K562 (cell line): Measurements from ENCODE around the gene FBN3. TPM values are rescaled to one million over a fixed set of nuclear protein-coding genes. Genes with fewer than 3 reads are reported as not detected.
A peak's percentile ranks its signal among the peaks of the same experiment; 100 is the strongest.

Source experiments
- ATAC-seq: fragments of 200-7000 bp; cut with Tn5 transposase; 3 replicates; pipeline ENCODE4 v1.9.1; 2020; ENCODE audit warnings: moderate library complexity
- BruUV-seq: library from RNA; stranded (reverse); fragments of 400-500 nt; replicated peaks from 2 replicates; lab custom pipeline; 2021; lab: Mats Ljungman, UMichigan
- CTCF ChIA-PET: fragments of 300-600 bp; formaldehyde crosslinking; extraction: SDS; loops from one replicate; lab custom pipeline; 2021; ENCODE audit warnings: low intra/inter-chr PET ratio; lab: Yijun Ruan, JAX
- POLR2A ChIA-PET: fragments of 300-600, 350-650 bp; sonication (Branson Sonifier 250); formaldehyde crosslinking; extraction: SDS; loops from one replicate; lab custom pipeline; 2021; ENCODE audit warnings: antibody characterized with exemption, inconsistent platforms; lab: Yijun Ruan, JAX
- DNase-seq, 4 experiments: peaks; one replicate each; pipeline versions ENCODE4 v3.0.0 to v3.0.0-alpha.2; 2011 to 2018; ENCODE audit warnings: low spot score in 3 of 4, mixed read lengths in 3 of 4; ENCODE audit errors: extremely low read depth in 1 of 4
- FAIRE-seq: peaks from 2 replicates; lab custom pipeline; 2011; peaks lifted over from hg19 to GRCh38; lab: Jason Lieb, UNC
- H2AFZ ChIP-seq: 2 replicates; pipeline ENCODE4 v1.6.0; 2011; ENCODE audit warnings: low read depth, low read length, control low read depth, inconsistent platforms
- H3K27ac ChIP-seq: fragments of 200-600 bp; 3 replicates; pipeline ENCODE4 v1.8.0; 2011; ENCODE audit warnings: low read depth, mild to moderate bottlenecking, control low read depth, inconsistent platforms, low read length, moderate library complexity, mixed read lengths; ENCODE audit errors: extremely low read depth
- H3K27me3 ChIP-seq, 2 experiments: fragments of 300-600 bp in 1 of 2; 2 replicates in 1 of 2; 3 replicates in 1 of 2; pipeline versions ENCODE4 v1.6.0 to v1.8.0; 2011; ENCODE audit warnings: inconsistent platforms in 2 of 2, low read length in 2 of 2, mild to moderate bottlenecking in 1 of 2, mixed read lengths in 1 of 2, moderate library complexity in 1 of 2; ENCODE audit not compliant: control insufficient read depth in 2 of 2, insufficient read depth in 2 of 2
- H3K36me3 ChIP-seq: fragments of 300-600 bp; 3 replicates; pipeline ENCODE4 v1.8.0; 2011; ENCODE audit warnings: mild to moderate bottlenecking, low read length, inconsistent platforms; ENCODE audit not compliant: control insufficient read depth, insufficient read depth
- H3K4me1 ChIP-seq, 2 experiments: fragments of 200-600 bp in 1 of 2; replicated peaks in 1 of 2; 2 replicates in 1 of 2; 3 replicates in 1 of 2; pipeline versions ENCODE4 v1.5.1 to v1.8.0; 2011; ENCODE audit warnings: inconsistent platforms in 2 of 2, low read length in 2 of 2, mild to moderate bottlenecking in 1 of 2, mixed read lengths in 1 of 2, moderate library complexity in 1 of 2; ENCODE audit not compliant: control insufficient read depth in 2 of 2, insufficient read depth in 2 of 2
- H3K4me2 ChIP-seq: 2 replicates; pipeline ENCODE4 v1.6.1; 2011; ENCODE audit warnings: low read length, control low read depth, inconsistent platforms, mixed read lengths; ENCODE audit not compliant: insufficient read depth
- H3K4me3 ChIP-seq: fragments of 200-600 bp; sonication (generic), shearing (Covaris generic); 2 replicates; pipeline ENCODE4 v1.5.1; 2016; ENCODE audit warnings: control low read depth, inconsistent platforms
- H3K79me2 ChIP-seq: fragments of 200-600 bp; 3 replicates; pipeline ENCODE4 v1.8.0; 2011; ENCODE audit warnings: low read length, inconsistent platforms; ENCODE audit not compliant: control insufficient read depth, insufficient read depth
- H3K9ac ChIP-seq, 2 experiments: 2 replicates each; pipeline versions ENCODE4 v1.6.0 to v1.6.1; 2011; ENCODE audit warnings: low read depth in 2 of 2, low read length in 2 of 2, control low read depth in 1 of 2, inconsistent platforms in 1 of 2, mild to moderate bottlenecking in 1 of 2, mixed read lengths in 1 of 2; ENCODE audit not compliant: insufficient read depth in 1 of 2
- H3K9me1 ChIP-seq: one replicate; pipeline ENCODE4 v1.6.0; 2011; ENCODE audit warnings: inconsistent platforms, mild to moderate bottlenecking, low read length, moderate library complexity; ENCODE audit not compliant: control insufficient read depth, insufficient read depth
- H3K9me3 ChIP-seq: replicated peaks from 2 replicates; pipeline ENCODE4 v1.5.1; 2011; ENCODE audit warnings: low read depth, low read length, inconsistent platforms; ENCODE audit not compliant: control insufficient read depth, insufficient read depth
- H4K20me1 ChIP-seq: replicated peaks from 2 replicates; pipeline ENCODE4 v1.6.1; 2011; ENCODE audit warnings: low read length, inconsistent platforms, mixed read lengths; ENCODE audit not compliant: control insufficient read depth, insufficient read depth
- BRF1 ChIP-seq: IDR thresholded peaks from 3 replicates; pipeline ENCODE4 v1.6.1; 2011; ENCODE audit warnings: borderline replicate concordance, mild to moderate bottlenecking; ENCODE audit not compliant: insufficient read length; ENCODE audit errors: extremely low read depth
- DPF2 ChIP-seq: fragments of 450-650 bp; IDR thresholded peaks from 2 replicates; pipeline ENCODE4 v1.6.1; 2016
- FIP1L1 ChIP-seq: fragments of 200-400 bp; formaldehyde crosslinking; IDR thresholded peaks from 2 replicates; pipeline ENCODE4 v1.6.1; 2018; ENCODE audit warnings: mild to moderate bottlenecking, low read depth, low read length; ENCODE audit not compliant: poor library complexity, severe bottlenecking
- GABPB1 ChIP-seq: sonication (generic); formaldehyde crosslinking; IDR thresholded peaks from 2 replicates; pipeline ENCODE4 v1.8.0; 2022; ENCODE audit warnings: mild to moderate bottlenecking, missing genetic modification reagents
- HDAC1 ChIP-seq, 2 experiments: fragments of 450-650 bp; IDR thresholded peaks; 2 replicates each; pipeline ENCODE4 v1.6.1; 2016 to 2017; ENCODE audit warnings: inconsistent platforms in 1 of 2, mild to moderate bottlenecking in 1 of 2, moderate library complexity in 1 of 2
- HMG20B ChIP-seq: fragments of 250-450 bp; sonication (Bioruptor Pico); IDR thresholded peaks from 2 replicates; pipeline ENCODE4 v1.5.0; 2021; ENCODE audit warnings: mild to moderate bottlenecking
- LARP7 ChIP-seq: fragments of 450-650 bp; IDR thresholded peaks from 2 replicates; pipeline ENCODE4 v1.6.1; 2016
- MEF2D ChIP-seq: conservative IDR thresholded peaks from 2 replicates; pipeline ENCODE4 v1.6.1; 2016; ENCODE audit warnings: low read depth, missing genetic modification characterization, missing compliant biosample characterization
- RCOR1 ChIP-seq, 2 experiments: IDR thresholded peaks; 2 replicates each; pipeline ENCODE4 v1.6.1; 2012; ENCODE audit warnings: low read depth in 2 of 2, low read length in 2 of 2, borderline replicate concordance in 1 of 2, improper control_type of control experiment in 1 of 2
- RHOXF2B ChIP-seq: fragments of 250-450 bp; sonication (Bioruptor Pico); conservative IDR thresholded peaks from 2 replicates; pipeline ENCODE4 v1.5.1; 2021
- SAFB2 ChIP-seq: fragments of 200-400 bp; formaldehyde crosslinking; IDR thresholded peaks from 2 replicates; pipeline ENCODE4 v1.6.1; 2018; ENCODE audit warnings: borderline replicate concordance, low read length, low read depth, moderate library complexity; ENCODE audit not compliant: severe bottlenecking
- ZNF140 ChIP-seq: fragments of 250-450 bp; sonication (Bioruptor Pico); IDR thresholded peaks from 2 replicates; pipeline ENCODE4 v1.8.0; 2021; ENCODE audit warnings: moderate library complexity, mild to moderate bottlenecking, inconsistent platforms
- ZNF282 ChIP-seq: sonication (generic); formaldehyde crosslinking; IDR thresholded peaks from 2 replicates; pipeline ENCODE4 v1.8.1; 2023; ENCODE audit warnings: missing genetic modification reagents
- ZNF316 ChIP-seq: fragments of 450-650 bp; IDR thresholded peaks from 2 replicates; pipeline ENCODE4 v1.6.1; 2016
- ZNF707 ChIP-seq: fragments of 250-450 bp; sonication (Bioruptor Pico); conservative IDR thresholded peaks from 2 replicates; pipeline ENCODE4 v1.8.0; 2022; ENCODE audit warnings: inconsistent platforms, mild to moderate bottlenecking, moderate library complexity
- ZNF780A ChIP-seq: fragments of 250-450 bp; sonication (Bioruptor Pico); IDR thresholded peaks from 2 replicates; pipeline ENCODE4 v1.5.0; 2021; ENCODE audit warnings: mild to moderate bottlenecking
- WGBS: fragments of 100-300 bp; shearing (Covaris generic); methylation state at CpG from one replicate; pipeline ENCODE4 v1.1.6; 2016; ENCODE audit warnings: low coverage, mixed read lengths; ENCODE audit not compliant: insufficient coverage; ENCODE audit errors: missing lambda C conversion rate; 5-methylcytosine and 5-hydroxymethylcytosine counted together
- in situ Hi-C: fragments of 300-500 bp; cut with MboI; formaldehyde crosslinking; loops from 4 replicates; pipeline ENCODE4 v1.15.0; 2018; ENCODE audit warnings: inconsistent platforms, mixed read lengths
- intact Hi-C: fragments of 100-400 bp; cut with micrococcal nuclease; formaldehyde crosslinking; loops from 2 replicates; pipeline ENCODE4 v1.14.2; 2022
- polyA plus RNA-seq, 8 experiments: library from polyadenylated mRNA; depleted of rRNA in 4 of 8; stranded (reverse) in 5 of 8; unstranded in 3 of 8; fragments of >200 nt; fragmentation: Nextera tagmentation in 2 of 8; fragmentation: Illumina TruSeq in 1 of 8; extraction: Ambion mirVana in 2 of 8; extraction: Trizol in 1 of 8; gene quantifications; 2 replicates each; pipeline versions ENCODE4 v1.2.1 to v1.2.3, GENCODE V29; 2011 to 2014; ENCODE audit warnings: inconsistent platforms in 1 of 8, missing spikeins in 1 of 8
- total RNA-seq, 7 experiments: library from RNA; depleted of rRNA in 6 of 7; stranded (reverse); fragments of >200 nt in 6 of 7; fragmentation: Illumina TruSeq in 2 of 7; extraction: Trizol in 2 of 7; gene quantifications; 2 replicates each; pipeline versions ENCODE4 v1.2.1 to v1.2.3, GENCODE V29; 2011 to 2021; ENCODE audit warnings: low replicate concordance in 1 of 7
- TF ChIP-seq, protein P1 (sequence below): sonication (generic); formaldehyde crosslinking; IDR thresholded peaks from 2 replicates; pipeline ENCODE4 v1.4.0; 2020; ENCODE audit warnings: mild to moderate bottlenecking, missing genetic modification reagents

FBN3 gene
- total and polyA plus RNA-seq, 9 of the 15 experiments (the other 6 are each of a cell fraction or from before 2014, with no cell fraction given) = under 0.01 to 0.29 (median 0.01) TPM; not detected in 4

DNA sequence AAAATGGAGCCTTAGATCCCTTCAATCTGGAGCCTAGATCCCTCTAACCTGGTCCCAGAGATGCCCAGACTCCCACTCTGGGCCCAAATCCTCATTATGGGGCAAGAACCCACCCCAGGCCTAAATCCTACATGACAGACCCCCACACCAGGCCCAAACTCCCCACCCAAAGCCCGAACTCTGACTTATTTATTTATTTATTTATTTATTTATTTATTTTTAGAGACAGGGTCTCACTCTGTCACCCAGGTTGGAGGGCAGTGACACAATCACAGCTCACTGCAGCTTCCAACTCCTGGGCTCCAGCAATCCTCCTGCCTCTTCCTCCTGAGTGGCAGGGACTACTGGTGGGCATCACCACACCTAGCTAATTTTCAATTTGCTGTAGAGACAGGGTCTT, 12.0 kb downstream of the FBN3 start:
- WGBS = 14% methylated on average over 1 of the region's 1 CpG
- no peak for FAIRE-seq

DNA sequence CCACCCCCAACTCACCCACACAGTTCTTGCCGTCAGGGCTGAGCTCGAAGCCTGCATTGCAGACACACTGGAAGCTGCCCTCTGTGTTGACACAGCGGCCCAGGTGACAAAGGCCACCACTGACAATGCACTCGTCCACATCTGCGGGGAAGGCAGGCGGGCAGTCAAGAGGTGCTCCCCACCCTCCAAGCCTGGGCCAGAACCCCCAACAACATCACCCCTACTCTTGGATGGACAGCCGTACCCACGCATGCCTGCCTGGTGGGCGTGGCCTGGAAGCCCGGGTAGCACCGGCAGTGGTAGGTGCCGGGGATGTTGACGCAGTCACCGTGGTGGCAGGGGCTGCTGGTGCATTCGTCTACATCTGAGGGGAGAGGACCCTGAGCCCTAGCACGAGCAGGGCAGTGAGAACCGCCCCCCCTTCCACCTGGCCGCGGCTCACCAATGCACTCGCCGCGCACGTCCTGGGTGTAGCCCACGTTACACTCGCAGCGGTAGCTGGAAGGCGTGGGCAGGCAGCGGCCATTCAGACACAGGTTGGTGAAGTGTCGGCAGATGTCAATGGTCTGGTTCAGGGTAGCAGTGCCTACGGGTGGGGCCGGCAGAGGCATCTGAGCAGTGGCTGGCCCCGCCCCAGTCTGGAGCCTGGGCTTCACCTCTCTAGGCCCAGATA, 13.3 kb downstream of the FBN3 start:
- Histone ChIP-seq H3K27ac (no peak overlapping the region), H2AFZ (no peak overlapping the region), H4K20me1 (peaks cover 2% of the 10 kb centered on the region; the same call in 1 of the 2 replicates), H3K9me3 (no peaks in the 10 kb centered on the region), H3K9ac (0 out of 4 replicates have a peak overlapping the region, but pooled peaks of 1 of the 2 experiments have one; percentile 17), H3K27me3 (peaks cover 12 to 19% of the 10 kb centered on the region in 2 experiments; a peak in 4 of 5 replicates), H3K9me1 (no peaks in the 10 kb centered on the region), H3K4me3 (no peak overlapping the region), H3K4me2 (no peak overlapping the region), H3K79me2 (no peaks in the 10 kb centered on the region), H3K4me1 (peaks cover 2 to 10% of the 10 kb centered on the region in 2 experiments; a peak in 2 of 5 replicates), H3K36me3 (no peaks in the 10 kb centered on the region)
- ChIA-PET POLR2A (no interaction called here), CTCF (no interaction called here)
- 43% methylated on average over 30 of the region's 32 CpGs for WGBS
- in situ Hi-C loops (no loop called here), intact Hi-C loops (no loop called here)
- BruUV-seq = no TSS peak
- no peak for FAIRE-seq
- ATAC-seq = no peak
- DNase-seq = no peak
- TF ChIP-seq, protein P1, sequence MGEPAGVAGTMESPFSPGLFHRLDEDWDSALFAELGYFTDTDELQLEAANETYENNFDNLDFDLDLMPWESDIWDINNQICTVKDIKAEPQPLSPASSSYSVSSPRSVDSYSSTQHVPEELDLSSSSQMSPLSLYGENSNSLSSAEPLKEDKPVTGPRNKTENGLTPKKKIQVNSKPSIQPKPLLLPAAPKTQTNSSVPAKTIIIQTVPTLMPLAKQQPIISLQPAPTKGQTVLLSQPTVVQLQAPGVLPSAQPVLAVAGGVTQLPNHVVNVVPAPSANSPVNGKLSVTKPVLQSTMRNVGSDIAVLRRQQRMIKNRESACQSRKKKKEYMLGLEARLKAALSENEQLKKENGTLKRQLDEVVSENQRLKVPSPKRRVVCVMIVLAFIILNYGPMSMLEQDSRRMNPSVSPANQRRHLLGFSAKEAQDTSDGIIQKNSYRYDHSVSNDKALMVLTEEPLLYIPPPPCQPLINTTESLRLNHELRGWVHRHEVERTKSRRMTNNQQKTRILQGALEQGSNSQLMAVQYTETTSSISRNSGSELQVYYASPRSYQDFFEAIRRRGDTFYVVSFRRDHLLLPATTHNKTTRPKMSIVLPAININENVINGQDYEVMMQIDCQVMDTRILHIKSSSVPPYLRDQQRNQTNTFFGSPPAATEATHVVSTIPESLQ (CRISPR knock-in tag) = no peak
- TF ChIP-seq RCOR1 (IDR thresholded peaks at IDR 0.05; ENCODE audit: borderline replicate concordance in 1 of 2, low read depth in 2 of 2, low read length in 2 of 2) = no peak
- TF ChIP-seq ZNF780A = no peak
- TF ChIP-seq ZNF140 (CRISPR knock-in tag) = no peak
- no peak for TF ChIP-seq MEF2D (tag)
- no peak for TF ChIP-seq HMG20B (CRISPR knock-in tag)
- TF ChIP-seq ZNF316 = no peak
- no peak for TF ChIP-seq SAFB2
- TF ChIP-seq ZNF282 = no peak
- TF ChIP-seq FIP1L1 = no peak
- no peak for TF ChIP-seq GABPB1 (CRISPR knock-in tag)

More for the DNA sequence above, 12.0 kb downstream of the FBN3 start:
- Histone ChIP-seq H3K9ac (no peak overlapping the region), H2AFZ (no peak overlapping the region), H3K4me3 (no peak overlapping the region), H3K4me1 (peaks cover 2 to 16% of the 10 kb centered on the region in 2 experiments; a peak in 2 of 5 replicates), H3K27ac (no peak overlapping the region), H3K4me2 (no peak overlapping the region), H3K9me3 (no peaks in the 10 kb centered on the region), H3K9me1 (no peaks in the 10 kb centered on the region), H3K36me3 (no peaks in the 10 kb centered on the region), H4K20me1 (no peaks in the 10 kb centered on the region; the same call in 1 of the 2 replicates), H3K79me2 (no peaks in the 10 kb centered on the region), H3K27me3 (peaks cover 5 to 15% of the 10 kb centered on the region in 2 experiments; a peak in 4 of 5 replicates)
- DNase-seq (no peak), ATAC-seq (no peak)
- ChIA-PET CTCF (no interaction called here), POLR2A (interaction anchor here (0.5 to 0.7 kb wide), 2 partner anchors 24 to 84 kb away, joined by 3 read pairs; no protein-coding TSS in a partner anchor)
- no TSS peak for BruUV-seq
- intact Hi-C loops (no loop called here), in situ Hi-C loops (no loop called here)
- no peak for TF ChIP-seq ZNF707 (CRISPR knock-in tag)
- no peak for TF ChIP-seq HDAC1 (IDR thresholded peaks at IDR 0.05)
- no peak for TF ChIP-seq BRF1
- no peak for TF ChIP-seq LARP7
- TF ChIP-seq RHOXF2B (CRISPR knock-in tag) = no peak
- TF ChIP-seq DPF2 = no peak
